MM.1S (cell line): ENCODE results near the gene C2CD4C.

ENCODE experiments used
- DNase-seq: peaks from one replicate; pipeline ENCODE4 v3.0.0-alpha.2; 2015
- H2AFZ ChIP-seq: fragments of 300-600 bp; sonication (generic); 2 replicates; pipeline ENCODE4 v1.6.0; 2016; ENCODE audit warnings: antibody characterized with exemption, low read length
- H3F3A ChIP-seq: fragments of 300-600 bp; sonication (generic); 2 replicates; pipeline ENCODE4 v1.6.1; 2016; ENCODE audit warnings: mild to moderate bottlenecking, antibody characterized with exemption, low read length, moderate library complexity, mixed read lengths; ENCODE audit not compliant: insufficient read depth
- H3K27ac ChIP-seq: fragments of 300-600 bp; sonication (generic); 2 replicates; pipeline ENCODE4 v1.5.1; 2016; ENCODE audit warnings: mild to moderate bottlenecking, low read length
- H3K27me3 ChIP-seq: fragments of 300-600 bp; sonication (generic); replicated peaks from 2 replicates; pipeline ENCODE4 v1.6.0; 2016; ENCODE audit warnings: low read length; ENCODE audit not compliant: insufficient read depth
- H3K36me3 ChIP-seq: fragments of 300-600 bp; sonication (generic); replicated peaks from 2 replicates; pipeline ENCODE4 v1.6.1; 2016; ENCODE audit warnings: mild to moderate bottlenecking, low read length, mixed read lengths; ENCODE audit not compliant: insufficient read depth
- H3K4me1 ChIP-seq: fragments of 300-600 bp; sonication (generic); 2 replicates; pipeline ENCODE4 v1.6.1; 2016; ENCODE audit warnings: low read length, mixed read lengths
- H3K4me2 ChIP-seq: fragments of 300-600 bp; sonication (generic); 2 replicates; pipeline ENCODE4 v1.6.0; 2016; ENCODE audit warnings: low read depth, low read length
- H3K4me3 ChIP-seq: fragments of 300-600 bp; sonication (generic); 2 replicates; pipeline ENCODE4 v1.5.1; 2016; ENCODE audit warnings: low read length, mixed read lengths
- H3K79me2 ChIP-seq: fragments of 300-600 bp; sonication (generic); 2 replicates; pipeline ENCODE4 v1.6.1; 2016; ENCODE audit warnings: mixed run types, low read length, mixed read lengths
- H3K9ac ChIP-seq: fragments of 300-600 bp; sonication (generic); 2 replicates; pipeline ENCODE4 v1.6.1; 2016; ENCODE audit warnings: low read length, mixed read lengths
- H3K9me2 ChIP-seq: fragments of 300-600 bp; sonication (generic); replicated peaks from 2 replicates; pipeline ENCODE4 v1.6.1; 2016; ENCODE audit warnings: mild to moderate bottlenecking, low read length, mixed read lengths; ENCODE audit not compliant: insufficient read depth
- H3K9me3 ChIP-seq: fragments of 300-600 bp; sonication (generic); replicated peaks from 2 replicates; pipeline ENCODE4 v1.6.1; 2016; ENCODE audit warnings: mild to moderate bottlenecking, low read length, mixed read lengths; ENCODE audit not compliant: insufficient read depth
- H4K20me1 ChIP-seq: fragments of 300-600 bp; sonication (generic); 2 replicates; pipeline ENCODE4 v1.6.1; 2016; ENCODE audit warnings: mild to moderate bottlenecking, low read length, moderate library complexity, mixed read lengths; ENCODE audit not compliant: insufficient read depth
- EZH2 ChIP-seq: fragments of 300-600 bp; sonication (generic); optimal IDR thresholded peaks from 2 replicates; pipeline ENCODE3; 2017; ENCODE audit warnings: low read depth, mild to moderate bottlenecking, antibody characterized with exemption, low read length, mixed read lengths
- EZH2phosphoT487 ChIP-seq: fragments of 300-600 bp; sonication (generic); IDR thresholded peaks from 2 replicates; pipeline ENCODE4 v1.6.1; 2018; ENCODE audit warnings: antibody characterized with exemption, low read length
- TF ChIP-seq, protein P1 (sequence below): fragments of 300-600 bp; sonication (generic); IDR thresholded peaks from 2 replicates; pipeline ENCODE4 v1.5.1; 2016; ENCODE audit warnings: antibody characterized with exemption, low read length, mixed read lengths

Gene C2CD4C

DNA sequence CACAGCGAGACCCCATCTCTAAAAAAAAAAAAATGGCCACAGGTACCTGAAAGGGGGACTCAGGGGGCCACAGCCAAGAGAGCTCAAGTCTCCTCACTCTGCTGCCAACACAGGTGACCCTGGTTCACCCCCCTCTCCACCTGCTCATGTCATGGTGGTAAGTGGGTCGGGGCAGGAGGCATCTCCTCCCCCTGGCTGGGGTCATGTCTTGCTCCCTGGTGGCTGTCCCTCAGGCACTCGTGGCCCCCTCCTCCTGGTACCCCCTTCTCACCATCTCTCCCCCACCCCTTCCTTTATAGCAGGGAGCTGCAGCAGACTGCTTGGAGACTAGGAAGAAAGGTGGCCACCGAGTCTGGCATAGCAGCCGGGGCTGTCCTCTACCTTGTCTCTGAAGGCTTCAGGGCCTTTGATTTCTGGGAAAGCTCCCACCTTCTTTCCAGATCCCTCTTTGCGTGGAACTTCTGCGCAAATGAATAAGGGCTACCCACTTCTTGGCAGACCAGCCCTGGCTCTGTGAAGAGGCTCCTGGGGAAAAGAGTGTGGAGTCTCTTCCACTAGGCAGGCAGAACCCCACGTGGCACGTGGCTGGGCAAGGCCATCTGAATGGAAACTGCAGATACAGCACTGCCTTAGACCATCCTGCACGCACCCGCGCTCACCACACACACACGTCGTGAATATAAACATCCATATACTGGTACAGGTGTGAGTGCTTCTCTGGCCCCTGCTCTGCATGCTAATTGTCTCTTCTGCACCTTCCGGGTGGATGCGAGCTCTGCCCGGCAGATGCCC is 44.3 kb downstream of the C2CD4C start:
- no peak overlapping the region for H2AFZ ChIP-seq
- H3K4me1 ChIP-seq = no peaks in the 10 kb centered on the region
- H3K27me3 ChIP-seq = peaks cover 76% of the 10 kb centered on the region
- no peaks in the 10 kb centered on the region for H3K36me3 ChIP-seq
- H3F3A ChIP-seq = no peaks in the 10 kb centered on the region
- no peak for TF ChIP-seq EZH2
- TF ChIP-seq EZH2phosphoT487 = no peak
- TF ChIP-seq, protein P1, sequence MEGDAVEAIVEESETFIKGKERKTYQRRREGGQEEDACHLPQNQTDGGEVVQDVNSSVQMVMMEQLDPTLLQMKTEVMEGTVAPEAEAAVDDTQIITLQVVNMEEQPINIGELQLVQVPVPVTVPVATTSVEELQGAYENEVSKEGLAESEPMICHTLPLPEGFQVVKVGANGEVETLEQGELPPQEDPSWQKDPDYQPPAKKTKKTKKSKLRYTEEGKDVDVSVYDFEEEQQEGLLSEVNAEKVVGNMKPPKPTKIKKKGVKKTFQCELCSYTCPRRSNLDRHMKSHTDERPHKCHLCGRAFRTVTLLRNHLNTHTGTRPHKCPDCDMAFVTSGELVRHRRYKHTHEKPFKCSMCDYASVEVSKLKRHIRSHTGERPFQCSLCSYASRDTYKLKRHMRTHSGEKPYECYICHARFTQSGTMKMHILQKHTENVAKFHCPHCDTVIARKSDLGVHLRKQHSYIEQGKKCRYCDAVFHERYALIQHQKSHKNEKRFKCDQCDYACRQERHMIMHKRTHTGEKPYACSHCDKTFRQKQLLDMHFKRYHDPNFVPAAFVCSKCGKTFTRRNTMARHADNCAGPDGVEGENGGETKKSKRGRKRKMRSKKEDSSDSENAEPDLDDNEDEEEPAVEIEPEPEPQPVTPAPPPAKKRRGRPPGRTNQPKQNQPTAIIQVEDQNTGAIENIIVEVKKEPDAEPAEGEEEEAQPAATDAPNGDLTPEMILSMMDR = no peak
- H3K9ac ChIP-seq = no peak overlapping the region
- no peak overlapping the region for H3K4me3 ChIP-seq
- H3K79me2 ChIP-seq = no peaks in the 10 kb centered on the region
- DNase-seq = no peak
- no peak overlapping the region for H3K27ac ChIP-seq
- no peaks in the 10 kb centered on the region for H3K9me3 ChIP-seq
- no peaks in the 10 kb centered on the region for H4K20me1 ChIP-seq
- H3K9me2 ChIP-seq = no peaks in the 10 kb centered on the region
- no peak overlapping the region for H3K4me2 ChIP-seq

DNA sequence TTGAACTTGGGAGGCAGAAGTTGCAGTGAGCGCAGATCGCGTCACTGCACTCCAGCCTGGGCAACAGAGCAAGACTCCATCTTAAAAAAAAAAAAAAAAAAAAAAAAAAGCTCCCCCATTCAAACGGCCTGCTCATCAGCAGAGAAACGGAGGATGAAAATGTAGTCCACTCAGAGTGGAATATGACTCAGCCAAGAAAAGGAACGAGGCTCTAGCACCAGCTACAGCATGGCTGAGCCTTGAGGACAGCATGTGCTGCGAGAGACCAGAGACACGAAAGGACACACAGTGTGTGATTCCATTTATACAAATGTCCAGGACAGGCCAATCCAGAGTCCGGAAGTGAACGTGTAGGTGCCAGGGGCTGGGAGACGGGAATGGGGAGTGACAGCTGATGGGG is 46.3 kb downstream of the C2CD4C start:
- H3K27ac ChIP-seq = no peak overlapping the region
- no peaks in the 10 kb centered on the region for H4K20me1 ChIP-seq
- DNase-seq = no peak
- no peak for TF ChIP-seq EZH2phosphoT487
- TF ChIP-seq EZH2 = no peak
- TF ChIP-seq, protein P1 = no peak
- peaks cover 76% of the 10 kb centered on the region for H3K27me3 ChIP-seq
- H3K9ac ChIP-seq = no peak overlapping the region
- no peaks in the 10 kb centered on the region for H3K36me3 ChIP-seq
- no peak overlapping the region for H3K4me2 ChIP-seq
- no peaks in the 10 kb centered on the region for H3K4me1 ChIP-seq
- H3F3A ChIP-seq = no peaks in the 10 kb centered on the region
- H3K4me3 ChIP-seq = no peak overlapping the region
- no peaks in the 10 kb centered on the region for H3K79me2 ChIP-seq
- no peaks in the 10 kb centered on the region for H3K9me2 ChIP-seq
- H2AFZ ChIP-seq = no peak overlapping the region
- H3K9me3 ChIP-seq = no peaks in the 10 kb centered on the region

DNA sequence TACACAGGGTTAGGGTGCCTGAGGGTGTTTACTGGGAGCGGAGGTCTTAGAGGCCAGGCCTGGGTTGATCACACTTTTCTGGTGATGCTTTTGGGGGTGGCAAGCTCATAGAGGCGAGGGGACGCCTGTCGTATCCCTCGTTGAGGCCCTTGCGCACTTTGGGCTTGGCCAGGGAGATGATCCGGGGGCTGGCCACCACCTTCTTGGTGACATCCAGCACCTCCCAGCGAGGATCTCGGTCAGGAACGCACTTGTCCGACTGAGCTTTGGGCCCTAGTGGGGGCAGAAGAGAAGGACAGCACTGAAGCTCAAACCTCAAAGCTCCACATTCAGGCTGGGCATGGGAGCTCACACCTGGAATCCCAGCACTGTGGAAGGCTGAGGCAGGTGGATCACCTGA is 46.8 kb downstream of the C2CD4C start:
- H3K4me3 ChIP-seq = no peak overlapping the region
- H3K4me1 ChIP-seq = no peaks in the 10 kb centered on the region
- no peak for TF ChIP-seq EZH2
- no peak for TF ChIP-seq EZH2phosphoT487
- TF ChIP-seq, protein P1 = no peak
- no peaks in the 10 kb centered on the region for H3F3A ChIP-seq
- no peak overlapping the region for H3K9ac ChIP-seq
- no peak for DNase-seq
- H3K79me2 ChIP-seq = no peaks in the 10 kb centered on the region
- H3K27me3 ChIP-seq = peaks cover 76% of the 10 kb centered on the region
- no peaks in the 10 kb centered on the region for H3K36me3 ChIP-seq
- no peak overlapping the region for H2AFZ ChIP-seq
- no peaks in the 10 kb centered on the region for H4K20me1 ChIP-seq
- no peaks in the 10 kb centered on the region for H3K9me2 ChIP-seq
- H3K4me2 ChIP-seq = no peak overlapping the region
- no peaks in the 10 kb centered on the region for H3K9me3 ChIP-seq
- H3K27ac ChIP-seq = no peak overlapping the region
